Natural killer cell (primary cell): ENCODE results near the gene ABR. TPM values are rescaled to one million over a fixed set of nuclear protein-coding genes. Genes with fewer than 3 reads are reported as not detected.
A peak's percentile ranks its signal among the peaks of the same experiment; 100 is the strongest.

Source experiments
- ATAC-seq, 3 donors: fragments of 150-1000 bp in 2 of 3; fragments of 200-7000 bp in 1 of 3; cut with Tn5 transposase; 1 replicate in 1 of 3; 2 replicates in 2 of 3; pipeline ENCODE4 v1.10.0; 2021; ENCODE audit warnings: mild to moderate bottlenecking in 2 of 3, moderate library complexity in 2 of 3
- DNase-seq, 2 donors: peaks; one replicate each; pipeline versions ENCODE4 v3.0.0 to v3.0.0-alpha.2; 2013 to 2021; ENCODE audit warnings: mixed read lengths in 1 of 2
- H3K27ac ChIP-seq: one replicate; pipeline ENCODE4 v1.5.1; 2013; ENCODE audit warnings: mild to moderate bottlenecking, low read length
- H3K27me3 ChIP-seq: one replicate; pipeline ENCODE4 v1.6.1; 2013; ENCODE audit warnings: low read length; ENCODE audit not compliant: control insufficient read depth, insufficient read depth
- H3K36me3 ChIP-seq: one replicate; pipeline ENCODE4 v1.6.1; 2013; ENCODE audit warnings: low read length; ENCODE audit not compliant: control insufficient read depth, insufficient read depth
- H3K4me1 ChIP-seq: one replicate; pipeline ENCODE4 v1.6.1; 2013; ENCODE audit warnings: low read length; ENCODE audit not compliant: control insufficient read depth, insufficient read depth
- H3K4me3 ChIP-seq: one replicate; pipeline ENCODE4 v1.5.1; 2013; ENCODE audit warnings: low read length
- H3K9me3 ChIP-seq: one replicate; pipeline ENCODE4 v1.6.1; 2013; ENCODE audit warnings: low read length; ENCODE audit not compliant: control insufficient read depth, insufficient read depth
- H3K27ac Mint-ChIP-seq, 2 donors: one replicate each; pipeline ENCODE4 v1.8.0; 2022; ENCODE audit warnings: mild to moderate bottlenecking in 2 of 2, mixed read lengths in 2 of 2, moderate library complexity in 1 of 2
- H3K27me3 Mint-ChIP-seq, 2 donors: one replicate each; pipeline ENCODE4 v1.8.0; 2022; ENCODE audit warnings: low read depth in 2 of 2, mixed read lengths in 2 of 2
- H3K36me3 Mint-ChIP-seq: one replicate; pipeline ENCODE4 v1.8.0; 2022; ENCODE audit warnings: mixed read lengths
- H3K4me1 Mint-ChIP-seq, 2 donors: one replicate each; pipeline ENCODE4 v1.8.0; 2022; ENCODE audit warnings: mixed read lengths in 2 of 2
- H3K4me3 Mint-ChIP-seq: one replicate; pipeline ENCODE4 v1.8.0; 2022; ENCODE audit warnings: mild to moderate bottlenecking, moderate library complexity, mixed read lengths
- H3K9me3 Mint-ChIP-seq, 2 donors: one replicate each; pipeline ENCODE4 v1.8.0; 2022; ENCODE audit warnings: mixed read lengths in 2 of 2
- CTCF ChIP-seq: fragments of 200-600 bp; IDR thresholded peaks from one replicate; pipeline ENCODE4 v1.8.0; 2022; ENCODE audit warnings: antibody characterized with exemption
- WGBS: methylation state at CpG from one replicate; pipeline ENCODE4 v1.1.7; 2013; ENCODE audit warnings: missing lambda C conversion rate; ENCODE audit not compliant: insufficient coverage; 5-methylcytosine and 5-hydroxymethylcytosine counted together
- intact Hi-C: fragments of 100-400 bp; cut with micrococcal nuclease; formaldehyde crosslinking; loops from one replicate; pipeline ENCODE4 v1.14.2; 2022
- total RNA-seq, 4 donors: library from RNA; stranded (reverse); fragments of 120-200 nt in 1 of 4; gene quantifications; one replicate each; pipeline versions ENCODE4 v1.2.3 to v1.2.4, GENCODE V29; 2013 to 2022

The ABR gene
- total RNA-seq, 3 donors from 2014 or later (not counting 1 experiment from before 2014, with no cell fraction given) = 155 to 215 (median 163) TPM

GRCh38 chr17:1111599-1112443 is 68.0 kb downstream of the ABR start:
- 83% methylated on average over 22 of the region's 22 CpGs for WGBS
- H3K36me3 Mint-ChIP-seq = no peaks in the 10 kb centered on the region

GRCh38 chr17:1110862-1111598 is 68.8 kb downstream of the ABR start:
- no peak for TF ChIP-seq CTCF
- intact Hi-C loops = no loop called here
- H3K9me3 Mint-ChIP-seq = no peaks in the 10 kb centered on the region
- ATAC-seq (no peak), DNase-seq (peak in 1 of 2 donors; percentile 33)
- peak overlapping the region; percentile 33 for H3K27ac ChIP-seq
- H3K9me3 ChIP-seq = no peaks in the 10 kb centered on the region
- no peaks in the 10 kb centered on the region for H3K27me3 ChIP-seq
- H3K27ac Mint-ChIP-seq = peak overlapping the region; percentile 54 to 88
- H3K36me3 ChIP-seq = no peaks in the 10 kb centered on the region
- H3K4me3 ChIP-seq = no peak overlapping the region
- peaks cover 58% of the 10 kb centered on the region for H3K4me1 ChIP-seq
- H3K4me1 Mint-ChIP-seq = peaks cover 37 to 64% of the 10 kb centered on the region in 2 donors
- no peaks in the 10 kb centered on the region for H3K36me3 Mint-ChIP-seq
- H3K4me3 Mint-ChIP-seq = peak overlapping the region; percentile 70
- H3K27me3 Mint-ChIP-seq = no peaks in the 10 kb centered on the region
- 72% methylated on average over 19 of the region's 19 CpGs for WGBS

More at GRCh38 chr17:1111599-1112443, 68.0 kb downstream of the ABR start:
- no peak for TF ChIP-seq CTCF
- no peaks in the 10 kb centered on the region for H3K9me3 Mint-ChIP-seq
- Histone ChIP-seq H3K27me3 (no peaks in the 10 kb centered on the region), H3K4me1 (peaks cover 58% of the 10 kb centered on the region), H3K4me3 (no peak overlapping the region), H3K36me3 (no peaks in the 10 kb centered on the region), H3K9me3 (no peaks in the 10 kb centered on the region), H3K27ac (no peak overlapping the region)
- DNase-seq (no peak), ATAC-seq (no peak)
- H3K4me1 Mint-ChIP-seq = peaks cover 32 to 58% of the 10 kb centered on the region in 2 donors
- H3K27me3 Mint-ChIP-seq = no peaks in the 10 kb centered on the region
- peak overlapping the region; percentile 70 for H3K4me3 Mint-ChIP-seq
- intact Hi-C loops = no loop called here
- H3K27ac Mint-ChIP-seq = peak overlapping the region; percentile 54 to 88

- Histone ChIP-seq H3K27me3 (no peaks in the 10 kb centered on the region), H3K9me3 (no peaks in the 10 kb centered on the region), H3K36me3 (no peaks in the 10 kb centered on the region), H3K27ac (no peak overlapping the region), H3K4me1 (peaks cover 55% of the 10 kb centered on the region), H3K4me3 (no peak overlapping the region)
- H3K27me3 Mint-ChIP-seq = no peaks in the 10 kb centered on the region
- H3K27ac Mint-ChIP-seq = peak overlapping the region; percentile 38 to 88
- no peaks in the 10 kb centered on the region for H3K9me3 Mint-ChIP-seq
- ATAC-seq (no peak), DNase-seq (no peak)
- no peak overlapping the region for H3K4me3 Mint-ChIP-seq
- WGBS = 90% methylated on average over 3 of the region's 3 CpGs
- no peak for TF ChIP-seq CTCF
- peaks cover 40 to 66% of the 10 kb centered on the region in 2 donors for H3K4me1 Mint-ChIP-seq
- intact Hi-C loops = no loop called here
- no peaks in the 10 kb centered on the region for H3K36me3 Mint-ChIP-seq
Observed at GRCh38 chr17:1110541-1110861, 69.3 kb downstream of the ABR start.
